ENCODE measurements around the gene TEKT1.
A peak's percentile ranks its signal among the peaks of the same experiment; 100 is the strongest.

DNA sequence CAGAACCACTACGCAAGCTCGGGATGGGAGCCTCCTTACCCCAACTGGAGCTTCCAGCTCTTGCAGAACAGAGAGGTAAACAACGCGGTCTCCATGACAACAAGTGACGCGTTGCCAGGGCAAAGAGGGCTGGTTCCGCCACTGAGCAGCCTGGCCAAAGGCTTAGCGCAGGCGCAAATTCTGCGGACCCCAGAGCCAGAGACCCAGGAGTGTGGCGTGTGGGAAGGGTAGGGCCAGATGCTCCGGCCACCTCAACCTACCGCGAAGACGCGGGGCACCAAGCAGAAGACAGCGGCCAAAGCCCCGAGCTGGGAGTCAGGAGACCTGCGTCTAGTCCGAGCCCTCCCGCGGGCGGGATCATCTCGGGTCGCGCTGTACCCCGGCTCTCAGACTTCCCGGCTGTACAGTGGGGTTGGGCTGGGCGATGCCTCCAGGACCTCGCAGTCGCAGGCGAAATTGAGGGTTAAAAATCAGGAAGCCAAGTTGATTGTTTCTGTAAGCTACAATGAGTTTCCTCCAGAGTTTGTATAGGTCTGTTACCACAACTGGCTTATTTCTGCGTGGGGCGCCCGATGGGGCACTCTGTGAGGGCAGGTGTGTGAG is at the start of gene TEKT1:
- no peak for TF ChIP-seq POLR2A (IDR thresholded peaks at IDR 0.05)
- TF ChIP-seq CTCF (IDR thresholded peaks at IDR 0.05 in 8 of 11, conservative IDR thresholded peaks at IDR 0.05 in 3 of 11) = no peak
- peak in 1 of 3 donors; percentile 56 for TF ChIP-seq POLR2AphosphoS5 (IDR thresholded peaks at IDR 0.05)
